Activated CD4-positive, CD25-positive, alpha-beta regulatory T cell (primary cell): ENCODE data around the gene MRC2.

Source experiments
- DNase-seq, 4 experiments: peaks; one replicate each; lab custom pipeline; 2025; lab: John Stamatoyannopoulos, UW

The MRC2 gene

DNA sequence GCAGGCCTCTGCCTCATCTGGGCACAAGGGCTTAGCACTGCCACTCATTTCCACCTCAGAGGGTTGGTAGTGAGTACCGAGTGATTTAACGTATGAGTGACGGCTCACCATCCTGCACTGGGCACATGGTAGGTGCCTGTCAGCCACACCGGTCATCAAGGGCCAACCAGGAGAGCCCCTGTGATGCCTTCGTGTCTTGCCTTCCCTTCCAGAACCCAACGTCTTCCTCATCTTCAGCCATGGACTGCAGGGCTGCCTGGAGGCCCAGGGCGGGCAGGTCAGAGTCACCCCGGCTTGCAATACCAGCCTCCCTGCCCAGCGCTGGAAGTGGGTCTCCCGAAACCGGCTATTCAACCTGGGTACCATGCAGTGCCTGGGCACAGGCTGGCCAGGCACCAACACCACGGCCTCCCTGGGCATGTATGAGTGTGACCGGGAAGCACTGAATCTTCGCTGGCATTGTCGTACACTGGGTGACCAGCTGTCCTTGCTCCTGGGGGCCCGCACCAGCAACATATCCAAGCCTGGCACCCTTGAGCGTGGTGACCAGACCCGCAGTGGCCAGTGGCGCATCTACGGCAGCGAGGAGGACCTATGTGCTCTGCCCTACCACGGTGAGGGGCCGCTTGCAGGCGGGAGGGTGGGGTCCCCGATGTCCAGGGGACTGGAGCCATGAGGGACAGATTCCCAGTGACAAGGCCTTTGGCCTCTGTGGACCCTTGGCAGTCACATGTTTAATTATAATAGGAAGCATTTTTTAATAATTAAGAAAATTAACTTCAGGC lies 37.1 kb downstream of the MRC2 start:
- no peak for DNase-seq

- DNase-seq: no peak
These were observed 38.1 kb downstream of the MRC2 start for GRCh38 chr17:62665599-62665998.

GRCh38 chr17:62666061-62666800 lies 38.8 kb downstream of the MRC2 start:
- no peak for DNase-seq

- no peak for DNase-seq
These were observed 39.5 kb downstream of the MRC2 start for GRCh38 chr17:62666801-62667591.

DNA sequence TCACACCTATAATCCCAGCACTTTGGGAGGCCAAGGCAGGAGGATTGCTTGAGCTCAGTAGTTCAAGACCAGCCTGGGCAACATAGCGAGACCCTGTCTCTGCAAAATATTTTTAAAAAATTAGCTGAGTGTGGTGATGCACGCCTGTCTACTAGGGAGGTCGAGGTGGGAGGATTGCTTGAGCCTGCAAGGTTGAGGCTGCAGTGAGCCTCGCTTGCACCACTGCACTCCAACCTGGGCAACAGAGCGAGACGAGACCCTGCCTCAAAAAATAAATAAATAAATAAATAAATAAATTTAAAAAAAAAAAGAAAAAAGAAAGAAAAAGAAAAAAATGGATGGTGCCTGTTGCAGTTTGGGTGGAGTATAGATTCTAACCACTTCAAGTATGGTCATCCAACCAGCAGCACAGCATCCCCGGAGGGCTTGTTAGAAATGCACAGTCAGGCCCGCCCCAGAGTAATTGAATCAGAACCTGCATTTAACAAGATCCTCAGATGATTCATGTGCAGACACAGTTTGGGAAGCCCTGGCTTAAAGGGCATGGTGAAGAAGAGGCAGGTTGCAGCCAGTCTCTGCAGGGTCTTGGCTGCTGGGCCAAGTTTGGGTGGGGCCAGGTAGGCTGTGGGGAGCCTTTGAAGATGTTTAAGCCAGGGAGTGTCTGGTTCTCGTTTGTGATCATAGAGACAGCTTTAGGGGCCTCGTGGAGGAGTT lies 40.8 kb downstream of the MRC2 start:
- DNase-seq: no peak

- no peak for DNase-seq
These were observed 42.8 kb downstream of the MRC2 start for GRCh38 chr17:62670202-62670821.

DNA sequence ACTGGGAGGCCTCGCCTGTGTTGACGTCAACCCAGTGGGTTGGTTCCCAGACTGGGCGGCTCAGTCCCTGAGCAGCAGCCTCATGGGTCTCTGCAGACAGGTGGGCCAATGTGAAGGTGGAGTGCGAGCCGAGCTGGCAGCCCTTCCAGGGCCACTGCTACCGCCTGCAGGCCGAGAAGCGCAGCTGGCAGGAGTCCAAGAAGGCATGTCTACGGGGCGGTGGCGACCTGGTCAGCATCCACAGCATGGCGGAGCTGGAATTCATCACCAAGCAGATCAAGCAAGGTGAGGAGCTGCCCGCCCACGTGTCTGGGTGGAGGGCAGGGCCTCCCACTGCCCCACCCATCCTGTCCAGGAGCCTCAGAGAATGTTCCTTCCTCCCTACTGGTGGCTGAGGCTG lies 44.1 kb downstream of the MRC2 start:
- DNase-seq: no peak

DNA sequence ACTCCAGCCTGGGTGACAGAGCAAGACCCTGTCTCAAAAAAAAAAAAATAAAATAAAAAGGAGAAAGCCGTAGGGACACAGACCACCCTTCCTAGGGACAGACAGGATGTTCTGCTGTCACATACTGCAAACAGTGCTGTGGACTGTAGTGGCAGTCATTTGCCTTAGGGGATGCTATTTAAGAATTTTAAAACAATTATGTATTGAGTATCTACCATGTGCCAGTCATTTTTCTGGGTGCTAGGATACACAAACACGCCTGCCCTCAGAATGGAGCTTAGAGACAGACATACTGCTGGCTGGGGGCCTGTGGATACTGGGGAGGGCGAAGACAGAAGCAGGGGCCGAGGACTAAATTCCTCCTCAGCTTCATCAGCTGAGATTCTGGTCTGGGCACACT lies 45.5 kb downstream of the MRC2 start:
- DNase-seq: no peak

DNA sequence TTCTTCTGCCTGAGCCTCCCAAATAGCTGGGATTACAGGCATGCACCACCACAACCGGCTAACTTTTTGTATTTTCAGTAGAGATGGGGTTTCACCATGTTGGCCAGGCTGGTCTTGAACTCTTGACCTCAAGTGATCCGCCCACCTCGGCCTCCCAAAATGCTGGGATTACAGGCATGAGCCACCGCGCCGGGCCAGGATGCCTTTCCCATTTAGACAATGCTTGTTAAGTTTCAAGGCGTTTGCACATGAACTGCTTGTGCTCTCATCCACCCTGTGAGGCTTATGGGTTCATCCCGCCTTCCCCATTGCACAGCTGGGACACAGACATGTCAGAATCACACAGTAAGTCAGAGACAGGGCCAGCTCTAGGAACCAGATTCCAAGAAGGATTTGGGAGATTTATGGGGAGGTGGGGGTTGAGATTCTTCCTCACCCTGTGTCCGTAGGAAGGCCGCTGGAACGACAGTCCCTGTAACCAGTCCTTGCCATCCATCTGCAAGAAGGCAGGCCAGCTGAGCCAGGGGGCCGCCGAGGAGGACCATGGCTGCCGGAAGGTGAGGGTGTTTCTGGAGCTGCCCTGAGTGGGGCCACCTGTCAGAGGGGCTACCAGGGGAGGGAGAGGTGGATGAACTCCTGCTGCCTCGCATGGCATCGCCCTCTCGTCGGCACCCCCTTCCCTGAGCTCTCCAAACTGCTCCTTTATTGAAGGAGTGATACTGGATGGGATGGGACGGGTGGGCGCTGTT lies 46.3 kb downstream of the MRC2 start:
- DNase-seq: no peak

GRCh38 chr17:62674363-62674739 lies 46.9 kb downstream of the MRC2 start:
- no peak for DNase-seq

DNA sequence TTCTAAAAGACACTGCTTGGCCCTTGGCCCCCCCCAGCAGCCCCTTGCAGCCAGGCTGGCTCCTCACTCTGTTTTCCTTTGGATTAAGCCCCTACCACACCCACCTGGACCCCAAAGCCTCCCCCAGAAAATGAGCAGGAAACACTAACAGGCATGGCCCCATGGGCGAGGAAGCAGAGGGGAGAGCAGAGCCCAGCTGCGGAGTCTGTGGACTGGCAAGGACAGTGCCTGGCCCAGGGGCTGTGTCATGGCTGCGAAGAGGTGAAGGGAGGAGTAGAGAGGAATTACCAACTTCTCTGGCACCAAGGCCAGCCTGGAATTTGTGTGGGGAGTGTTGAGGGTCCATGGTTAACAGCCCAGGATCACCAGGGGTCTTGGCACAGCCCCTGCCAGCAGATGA lies 47.4 kb downstream of the MRC2 start:
- DNase-seq: no peak

GRCh38 chr17:62675260-62675659 lies 47.8 kb downstream of the MRC2 start:
- no peak for DNase-seq

DNA sequence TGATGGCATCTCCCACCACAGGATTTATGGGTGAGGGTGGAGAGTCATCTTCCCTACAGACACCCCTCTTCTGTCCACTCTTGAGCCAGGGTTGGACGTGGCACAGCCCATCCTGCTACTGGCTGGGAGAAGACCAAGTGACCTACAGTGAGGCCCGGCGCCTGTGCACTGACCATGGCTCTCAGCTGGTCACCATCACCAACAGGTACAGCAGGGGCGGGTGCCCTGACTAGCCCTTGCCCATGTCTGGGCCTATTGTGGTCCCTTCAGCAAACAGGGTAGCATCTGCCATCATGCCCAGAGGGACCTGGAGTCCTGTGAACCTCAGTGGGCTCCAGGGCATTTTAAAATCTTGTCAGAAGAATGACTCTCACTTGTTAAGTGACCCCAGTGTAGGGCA lies 48.2 kb downstream of the MRC2 start:
- DNase-seq: no peak

DNA sequence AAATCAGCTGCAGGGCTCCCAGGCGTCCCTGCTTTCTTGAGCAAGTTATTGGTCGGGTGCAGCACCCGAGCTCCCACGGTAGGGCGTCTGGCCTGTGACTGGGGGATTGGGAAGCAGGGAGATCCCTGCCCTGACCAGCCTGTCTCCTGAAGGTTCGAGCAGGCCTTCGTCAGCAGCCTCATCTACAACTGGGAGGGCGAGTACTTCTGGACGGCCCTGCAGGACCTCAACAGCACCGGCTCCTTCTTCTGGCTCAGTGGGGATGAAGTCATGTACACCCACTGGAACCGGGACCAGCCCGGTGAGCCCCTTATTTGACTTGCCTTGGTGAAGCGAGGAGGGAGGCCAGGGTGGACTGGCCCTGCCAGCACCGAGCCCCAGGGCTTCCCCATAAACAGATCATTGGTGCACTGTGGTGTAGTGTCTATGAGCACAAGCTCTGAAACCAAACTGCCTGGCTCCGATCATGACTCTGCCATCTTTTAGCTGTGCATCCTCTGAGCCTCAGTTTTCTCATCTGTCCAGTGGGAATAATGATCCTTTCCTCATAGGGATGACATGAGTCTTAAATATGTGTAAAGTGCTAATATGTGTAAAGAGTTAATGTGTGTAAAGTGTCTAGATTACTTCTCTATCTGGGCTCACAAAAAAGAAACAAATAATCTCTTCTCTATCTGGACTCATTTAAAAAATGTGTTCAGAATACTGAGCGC lies 48.9 kb downstream of the MRC2 start:
- no peak for DNase-seq

GRCh38 chr17:62676952-62677596 lies 49.6 kb downstream of the MRC2 start:
- no peak for DNase-seq

- DNase-seq: no peak
These were observed 50.9 kb downstream of the MRC2 start for GRCh38 chr17:62678214-62678919.

GRCh38 chr17:62679866-62680377 lies 52.5 kb downstream of the MRC2 start:
- DNase-seq: no peak

GRCh38 chr17:62680541-62681052 lies 53.1 kb downstream of the MRC2 start:
- DNase-seq: no peak
